ENCODE data around the gene GUCY2F.

GUCY2F gene

DNA sequence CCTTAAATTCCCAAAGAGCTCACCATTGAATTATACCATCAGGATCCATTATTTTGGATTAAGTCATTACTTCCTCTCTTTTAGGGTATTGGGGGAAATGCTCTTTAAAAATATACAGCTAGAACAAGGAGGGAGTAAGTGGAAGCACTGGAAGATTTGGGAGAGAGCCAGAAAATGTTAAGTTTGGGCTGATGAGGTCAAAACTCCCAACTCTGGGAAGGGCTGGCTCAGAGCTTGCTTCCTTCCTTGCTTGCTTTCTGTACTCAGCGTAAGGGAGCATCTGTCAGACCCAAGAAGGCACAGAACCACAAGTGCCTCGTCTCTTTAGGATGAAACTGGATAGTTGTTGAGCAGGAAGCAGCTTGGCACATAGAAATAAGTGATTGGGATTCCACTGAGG lies 138.2 kb downstream of the GUCY2F start:
- DNase-seq (ENCODE audit: low spot score), result no peak

GRCh38 chrX:109336141-109336540 lies 145.7 kb downstream of the GUCY2F start:
- no peak for DNase-seq (ENCODE audit: low spot score)

- DNase-seq (ENCODE audit: low spot score), result no peak
These were observed 154.6 kb downstream of the GUCY2F start for GRCh38 chrX:109327251-109327650.

Measured in cerebellar cortex (tissue), 1 donor.